GM19239 (cell line): ENCODE measurements around the gene ANGPTL2.
"Not testable (repeated sequence)": the region's sequence is repeated elsewhere in the genome, so short reads cannot be mapped to it uniquely, and the experiment has no call there.

Experiments
- DNase-seq: peaks from one replicate; pipeline ENCODE4 v3.0.0; 2011; ENCODE audit warnings: low spot score; ENCODE audit not compliant: insufficient read length
- FAIRE-seq: peaks from 2 replicates; lab custom pipeline; 2011; peaks lifted over from hg19 to GRCh38; lab: Jason Lieb, UNC

ANGPTL2 gene

GRCh38 chr9:127122176-127123063, at the start of gene ANGPTL2:
Gene ANGPTL2, minus strand, starts transcription at chr9:127122635. Its CDS starts 13,904 bp downstream, at chr9:127108731.
- peak; percentile 19 for DNase-seq
- FAIRE-seq = no peak

- not testable (repeated sequence) for FAIRE-seq, DNase-seq
Measured at GRCh38 chr9:127171348-127171747, 48.9 kb upstream of the ANGPTL2 start.

GRCh38 chr9:127170652-127171051, 48.2 kb upstream of the ANGPTL2 start:
- FAIRE-seq (no peak), DNase-seq (no peak)

GRCh38 chr9:127170103-127170502, 47.7 kb upstream of the ANGPTL2 start:
- no peak for FAIRE-seq
- DNase-seq = no peak

- DNase-seq (no peak), FAIRE-seq (no peak)
Measured at GRCh38 chr9:127169575-127169883, 47.1 kb upstream of the ANGPTL2 start.

- DNase-seq (no peak), FAIRE-seq (no peak)
Measured at GRCh38 chr9:127168756-127169574, 46.5 kb upstream of the ANGPTL2 start.

- no peak for DNase-seq
Measured at GRCh38 chr9:127167560-127168326, 45.3 kb upstream of the ANGPTL2 start.

GRCh38 chr9:127166651-127167524, 44.5 kb upstream of the ANGPTL2 start:
- DNase-seq (peak; percentile 70), FAIRE-seq (peak; percentile 87)

More at GRCh38 chr9:127167560-127168326, 45.3 kb upstream of the ANGPTL2 start:
- peak; percentile 8 for FAIRE-seq

GRCh38 chr9:127166111-127166510, 43.7 kb upstream of the ANGPTL2 start:
- FAIRE-seq (peak; percentile 42), DNase-seq (no peak)

GRCh38 chr9:127165116-127165515, 42.7 kb upstream of the ANGPTL2 start:
- no peak for FAIRE-seq
- DNase-seq = no peak

- FAIRE-seq = peak; percentile 76
- no peak for DNase-seq
Measured at GRCh38 chr9:127163409-127163808, 41.0 kb upstream of the ANGPTL2 start.

GRCh38 chr9:127162864-127163365, 40.5 kb upstream of the ANGPTL2 start:
- FAIRE-seq = no peak
- no peak for DNase-seq

GRCh38 chr9:127162046-127162863, 39.8 kb upstream of the ANGPTL2 start:
- DNase-seq = no peak
- no peak for FAIRE-seq

- FAIRE-seq (no peak), DNase-seq (no peak)
Measured at GRCh38 chr9:127161081-127161624, 38.7 kb upstream of the ANGPTL2 start.

- no peak for FAIRE-seq
- DNase-seq = no peak
Measured at GRCh38 chr9:127159949-127160610, 37.6 kb upstream of the ANGPTL2 start.

- DNase-seq (no peak), FAIRE-seq (no peak)
Measured at GRCh38 chr9:127159325-127159801, 36.9 kb upstream of the ANGPTL2 start.

GRCh38 chr9:127158786-127159324, 36.4 kb upstream of the ANGPTL2 start:
- DNase-seq = no peak
- no peak for FAIRE-seq
